Measurements from ENCODE around the gene IL13. TPM values are rescaled to one million over a fixed set of nuclear protein-coding genes. Genes with fewer than 3 reads are reported as not detected.

Gene IL13
- total RNA-seq, 4 donors from 2014 or later: 0.44 to 0.98 TPM; not detected in 2

- no peak for DNase-seq (ENCODE audit: low spot score in 2 of 2)
- 88 to 90% methylated on average over 14 of the region's 14 CpGs for WGBS, 2 donors
- TF ChIP-seq POLR2A (IDR thresholded peaks at IDR 0.05) (no peak), EP300 (IDR thresholded peaks at IDR 0.05) (no peak), CTCF (IDR thresholded peaks at IDR 0.05) (no peak)
Observed at GRCh38 chr5:132668706-132669454, 10.9 kb downstream of the IL13 start.

GRCh38 chr5:132669455-132669820 lies 11.5 kb downstream of the IL13 start:
- no peak for TF ChIP-seq CTCF (IDR thresholded peaks at IDR 0.05)
- no peak for TF ChIP-seq EP300 (IDR thresholded peaks at IDR 0.05)
- no peak for TF ChIP-seq POLR2A (IDR thresholded peaks at IDR 0.05)
- Histone ChIP-seq H3K4me1 (peaks cover 0 to 15% (median 2%) of the 10 kb centered on the region in 4 donors), H3K27me3 (peaks cover 0 to 3% of the 10 kb centered on the region in 2 donors), H3K27ac (no peak overlapping the region), H3K36me3 (no peaks in the 10 kb centered on the region), H3K4me3 (no peak overlapping the region), H3K9me3 (no peaks in the 10 kb centered on the region)
- DNase-seq (ENCODE audit: low spot score in 2 of 2): no peak
- WGBS, 2 donors: 80 to 88% methylated on average over 7 of the region's 7 CpGs

More at GRCh38 chr5:132668706-132669454, 10.9 kb downstream of the IL13 start:
- H3K27me3 ChIP-seq: peaks cover 0 to 3% of the 10 kb centered on the region in 2 donors
- no peaks in the 10 kb centered on the region for H3K36me3 ChIP-seq
- H3K9me3 ChIP-seq: no peaks in the 10 kb centered on the region
- peaks cover 0 to 15% (median 3%) of the 10 kb centered on the region in 4 donors for H3K4me1 ChIP-seq
- no peak overlapping the region for H3K4me3 ChIP-seq
- no peak overlapping the region for H3K27ac ChIP-seq

- WGBS, 2 donors: 85 to 87% methylated on average over 15 to 16 of the region's 16 CpGs
- Histone ChIP-seq H3K4me1 (peaks cover 0 to 16% (median 0%) of the 10 kb centered on the region in 4 donors), H3K36me3 (no peaks in the 10 kb centered on the region), H3K27me3 (peaks cover 0 to 3% of the 10 kb centered on the region in 2 donors), H3K4me3 (no peak overlapping the region), H3K9me3 (no peaks in the 10 kb centered on the region), H3K27ac (no peak overlapping the region)
- DNase-seq (ENCODE audit: low spot score in 2 of 2): no peak
- TF ChIP-seq CTCF (IDR thresholded peaks at IDR 0.05) (no peak), EP300 (IDR thresholded peaks at IDR 0.05) (no peak), POLR2A (IDR thresholded peaks at IDR 0.05) (no peak)
Observed at GRCh38 chr5:132669966-132670882, 12.3 kb downstream of the IL13 start.

- Histone ChIP-seq H3K9me3 (no peaks in the 10 kb centered on the region), H3K4me1 (peaks cover 0 to 16% (median 0%) of the 10 kb centered on the region in 4 donors), H3K36me3 (no peaks in the 10 kb centered on the region), H3K27ac (no peak overlapping the region), H3K27me3 (peaks cover 0 to 3% of the 10 kb centered on the region in 2 donors), H3K4me3 (no peak overlapping the region)
- WGBS, 2 donors: 95 to 99% methylated on average over 3 of the region's 3 CpGs
- TF ChIP-seq CTCF (IDR thresholded peaks at IDR 0.05) (no peak), POLR2A (IDR thresholded peaks at IDR 0.05) (no peak), EP300 (IDR thresholded peaks at IDR 0.05) (no peak)
- DNase-seq (ENCODE audit: low spot score in 2 of 2): no peak
Observed at GRCh38 chr5:132671000-132671399, 13.0 kb downstream of the IL13 start.

Data from tibial nerve (tissue), 4 donors.